ENCODE results near the gene MFSD8. TPM values are rescaled to one million over a fixed set of nuclear protein-coding genes. Genes with fewer than 3 reads are reported as not detected.
A peak's percentile ranks its signal among the peaks of the same experiment; 100 is the strongest.
"Not testable (repeated sequence)": the region's sequence is repeated elsewhere in the genome, so short reads cannot be mapped to it uniquely, and the experiment has no call there.

The MFSD8 gene
- total RNA-seq: 10 to 100 TPM; 16.8 to 21.2 TPM

GRCh38 chr4:127965062-127965802 lies at the start of gene MFSD8, which contains the start of gene ABHD18:
Gene MFSD8 (minus strand): TSS chr4:127965173. CDS start chr4:127965133, 40 bp downstream.
Gene ABHD18 (plus strand): TSS chr4:127965406. CDS start chr4:127982956, 17,550 bp downstream.
- H3K36me3 Mint-ChIP-seq: peaks cover 13 to 18% of the 10 kb centered on the region in 2 donors
- ATAC-seq (peak; percentile 96 to 97), DNase-seq (ENCODE audit: low spot score in 2 of 2) (peak; percentile 98 to 99)
- H3K9me3 Mint-ChIP-seq: no peaks in the 10 kb centered on the region
- H3K27ac Mint-ChIP-seq: peak within 1 kb of the TSS; percentile 97 to 99

- DNase-seq (ENCODE audit: low spot score in 2 of 2) (no peak), ATAC-seq (no peak)
- Mint-ChIP-seq H3K27ac (no peak overlapping the region), H3K9me3 (no peaks in the 10 kb centered on the region), H3K36me3 (peaks cover 6 to 8% of the 10 kb centered on the region in 2 donors)
Observed at GRCh38 chr4:128009428-128009827, 44.5 kb upstream of the MFSD8 start.

- Mint-ChIP-seq H3K27ac (peak overlapping the region in 1 of 2 donors; percentile 39), H3K36me3 (peaks cover 0 to 6% of the 10 kb centered on the region in 2 donors), H3K9me3 (no peaks in the 10 kb centered on the region)
- DNase-seq (ENCODE audit: low spot score in 2 of 2): no peak
- no peak for ATAC-seq
Observed at GRCh38 chr4:128006592-128006991, 41.6 kb upstream of the MFSD8 start.

- peak in 1 of 2 donors; percentile 12 for DNase-seq (ENCODE audit: low spot score in 2 of 2)
- Mint-ChIP-seq H3K9me3 (peaks cover 0 to 5% of the 10 kb centered on the region in 2 donors), H3K27ac (peak overlapping the region; percentile 40 to 61), H3K36me3 (peaks cover 16 to 35% of the 10 kb centered on the region in 2 donors)
- peak; percentile 99 to 100 for ATAC-seq
Observed at GRCh38 chr4:127997534-127998388, 32.8 kb upstream of the MFSD8 start.

GRCh38 chr4:127996521-127996920 lies 31.5 kb upstream of the MFSD8 start:
- H3K36me3 Mint-ChIP-seq: peaks cover 16 to 35% of the 10 kb centered on the region in 2 donors
- DNase-seq (ENCODE audit: low spot score in 2 of 2); ATAC-seq; H3K9me3 Mint-ChIP-seq; H3K27ac Mint-ChIP-seq: not testable (repeated sequence)

GRCh38 chr4:127995776-127996175 lies 30.8 kb upstream of the MFSD8 start:
- peaks cover 16 to 35% of the 10 kb centered on the region in 2 donors for H3K36me3 Mint-ChIP-seq
- peaks cover 0 to 5% of the 10 kb centered on the region in 2 donors for H3K9me3 Mint-ChIP-seq
- no peak overlapping the region for H3K27ac Mint-ChIP-seq
- no peak for DNase-seq (ENCODE audit: low spot score in 2 of 2)
- ATAC-seq: no peak

- H3K36me3 Mint-ChIP-seq: peaks cover 13 to 16% of the 10 kb centered on the region in 2 donors
- no peak overlapping the region for H3K27ac Mint-ChIP-seq
- no peak for DNase-seq (ENCODE audit: low spot score in 2 of 2)
- no peaks in the 10 kb centered on the region for H3K9me3 Mint-ChIP-seq
- ATAC-seq: no peak
Observed at GRCh38 chr4:127993151-127993550, 28.2 kb upstream of the MFSD8 start.

GRCh38 chr4:127988638-127989037 lies 23.7 kb upstream of the MFSD8 start:
- Mint-ChIP-seq H3K36me3 (peaks cover 6 to 7% of the 10 kb centered on the region in 2 donors), H3K27ac (no peak overlapping the region), H3K9me3 (no peaks in the 10 kb centered on the region)
- DNase-seq (ENCODE audit: low spot score in 2 of 2) (no peak), ATAC-seq (no peak)

GRCh38 chr4:127985989-127986388 lies 21.0 kb upstream of the MFSD8 start:
- no peak for ATAC-seq
- Mint-ChIP-seq H3K27ac (no peak overlapping the region), H3K9me3 (no peaks in the 10 kb centered on the region), H3K36me3 (peaks cover 0 to 7% of the 10 kb centered on the region in 2 donors)
- DNase-seq (ENCODE audit: low spot score in 2 of 2): no peak

- no peaks in the 10 kb centered on the region for H3K36me3 Mint-ChIP-seq
- ATAC-seq: no peak
- H3K9me3 Mint-ChIP-seq: no peaks in the 10 kb centered on the region
- DNase-seq (ENCODE audit: low spot score in 2 of 2): no peak
- H3K27ac Mint-ChIP-seq: no peak overlapping the region
Observed at GRCh38 chr4:127982445-127982844, 17.5 kb upstream of the MFSD8 start.

GRCh38 chr4:127978930-127979329 lies 14.0 kb upstream of the MFSD8 start:
- no peak overlapping the region for H3K27ac Mint-ChIP-seq
- ATAC-seq: no peak
- no peaks in the 10 kb centered on the region for H3K36me3 Mint-ChIP-seq

GRCh38 chr4:127975121-127975770 lies 10.3 kb upstream of the MFSD8 start:
- DNase-seq (ENCODE audit: low spot score in 2 of 2) (no peak), ATAC-seq (no peak)
- Mint-ChIP-seq H3K27ac (peak overlapping the region; percentile 3 to 23), H3K36me3 (no peaks in the 10 kb centered on the region), H3K9me3 (no peaks in the 10 kb centered on the region)

More at GRCh38 chr4:127978930-127979329, 14.0 kb upstream of the MFSD8 start:
- H3K9me3 Mint-ChIP-seq: no peaks in the 10 kb centered on the region
- no peak for DNase-seq (ENCODE audit: low spot score in 2 of 2)

GRCh38 chr4:127970925-127971324 lies 6.0 kb upstream of the MFSD8 start:
- not testable (repeated sequence) for DNase-seq (ENCODE audit: low spot score in 2 of 2); H3K36me3 Mint-ChIP-seq; ATAC-seq; H3K9me3 Mint-ChIP-seq; H3K27ac Mint-ChIP-seq

GRCh38 chr4:127968586-127968985 lies 3.6 kb upstream of the MFSD8 start:
- DNase-seq (ENCODE audit: low spot score in 2 of 2) (no peak), ATAC-seq (no peak)
- Mint-ChIP-seq H3K9me3 (no peaks in the 10 kb centered on the region), H3K36me3 (peaks cover 6 to 14% of the 10 kb centered on the region in 2 donors), H3K27ac (no peak overlapping the region)

- DNase-seq (ENCODE audit: low spot score in 2 of 2): no peak
- Mint-ChIP-seq H3K27ac (peak overlapping the region; percentile 64 to 65), H3K36me3 (peaks cover 13 to 18% of the 10 kb centered on the region in 2 donors), H3K9me3 (no peaks in the 10 kb centered on the region)
- ATAC-seq: no peak
Observed at GRCh38 chr4:127967141-127967775, 2.3 kb upstream of the MFSD8 start.

- DNase-seq (ENCODE audit: low spot score in 2 of 2): peak; percentile 74 to 83
- Mint-ChIP-seq H3K27ac (peak overlapping the region; percentile 97 to 99), H3K9me3 (no peaks in the 10 kb centered on the region), H3K36me3 (peaks cover 13 to 18% of the 10 kb centered on the region in 2 donors)
- peak; percentile 51 to 58 for ATAC-seq
Observed at GRCh38 chr4:127965803-127966175, 816 bp upstream of the MFSD8 start.

Measured in activated naive CD4-positive, alpha-beta T cell treated with anti-CD3 and anti-CD28 coated beads, Interleukin-2, amount 50 U/mL, for 72 hours (primary cell).